Measurements from ENCODE around the gene WNT10A. TPM values are rescaled to one million over a fixed set of nuclear protein-coding genes. Genes with fewer than 3 reads are reported as not detected.

Gene WNT10A
- polyA plus RNA-seq, 3 donors = 1.0 to 1.6 (median 1.1) TPM

DNA sequence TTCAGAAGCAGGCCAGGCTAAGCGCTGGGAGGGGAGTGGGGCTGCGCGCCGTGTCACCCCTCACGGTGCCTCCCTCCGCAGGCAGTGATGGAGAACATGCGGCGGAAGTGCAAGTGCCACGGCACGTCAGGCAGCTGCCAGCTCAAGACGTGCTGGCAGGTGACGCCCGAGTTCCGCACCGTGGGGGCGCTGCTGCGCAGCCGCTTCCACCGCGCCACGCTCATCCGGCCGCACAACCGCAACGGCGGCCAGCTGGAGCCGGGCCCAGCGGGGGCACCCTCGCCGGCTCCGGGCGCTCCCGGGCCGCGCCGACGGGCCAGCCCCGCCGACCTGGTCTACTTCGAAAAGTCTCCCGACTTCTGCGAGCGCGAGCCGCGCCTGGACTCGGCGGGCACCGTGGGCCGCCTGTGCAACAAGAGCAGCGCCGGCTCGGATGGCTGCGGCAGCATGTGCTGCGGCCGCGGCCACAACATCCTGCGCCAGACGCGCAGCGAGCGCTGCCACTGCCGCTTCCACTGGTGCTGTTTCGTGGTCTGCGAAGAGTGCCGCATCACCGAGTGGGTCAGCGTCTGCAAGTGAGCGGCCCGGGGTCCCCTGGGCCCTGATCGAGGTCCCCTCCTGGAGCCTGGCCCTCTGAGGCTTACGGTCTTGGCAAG lies 12.2 kb downstream of the WNT10A start:
- DNase-seq = peak; percentile 73

GRCh38 chr2:218893349-218894150 lies 12.9 kb downstream of the WNT10A start:
- DNase-seq = no peak

DNA sequence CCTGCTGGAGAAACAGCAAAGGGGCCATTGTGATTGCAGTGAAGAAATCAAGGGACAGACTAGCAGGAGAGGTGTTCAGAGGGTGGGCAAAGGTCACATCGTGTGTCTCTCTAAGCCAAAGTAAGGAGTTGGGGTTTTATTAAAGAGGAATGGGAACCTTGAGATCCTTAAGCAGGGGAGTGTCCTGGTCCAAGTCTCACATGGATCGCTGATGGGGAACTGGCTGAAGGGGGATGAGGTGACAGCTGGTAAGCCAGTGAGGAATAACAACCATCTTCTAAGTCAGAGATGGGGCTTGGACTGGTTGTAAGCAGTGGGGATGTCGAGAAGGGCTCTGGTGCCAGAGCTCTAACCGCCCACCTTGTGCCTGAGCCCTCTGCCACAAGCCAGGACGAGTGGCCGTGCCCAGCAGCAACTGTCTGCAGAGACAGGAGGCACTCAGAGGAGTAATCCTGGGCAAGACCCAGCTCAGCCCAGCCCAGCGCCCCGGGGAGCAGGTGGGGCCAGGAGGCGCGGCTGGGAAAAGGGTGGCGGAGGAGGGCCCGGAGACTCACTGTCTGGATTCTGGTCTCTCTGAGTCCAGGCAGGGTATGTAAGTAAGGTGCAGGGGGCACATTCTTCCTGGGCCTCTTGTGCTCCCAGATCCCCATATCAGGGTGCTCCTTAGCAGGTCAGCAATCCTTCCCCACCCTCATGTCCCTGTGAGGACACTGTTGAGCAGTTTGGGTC lies 13.7 kb downstream of the WNT10A start:
- DNase-seq = no peak

DNA sequence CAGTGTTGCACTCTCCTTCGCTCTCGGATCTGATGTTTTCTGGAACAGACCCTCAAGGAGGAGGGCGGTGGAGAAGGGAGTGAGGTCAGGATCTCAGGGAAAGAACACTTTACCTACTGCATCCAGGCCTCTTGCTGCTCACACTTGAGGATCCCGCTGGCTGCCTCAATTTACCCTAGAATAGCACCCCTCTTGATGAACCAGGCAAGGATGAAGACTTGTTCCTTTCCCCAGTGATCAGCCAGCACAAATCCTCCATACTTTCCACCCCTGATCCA lies 14.2 kb downstream of the WNT10A start:
- DNase-seq = no peak

GRCh38 chr2:218895326-218895725 lies 14.7 kb downstream of the WNT10A start:
- no peak for DNase-seq

GRCh38 chr2:218895759-218896500 lies 15.3 kb downstream of the WNT10A start:
- no peak for DNase-seq

- no peak for DNase-seq
Measured at GRCh38 chr2:218896501-218897393, 16.1 kb downstream of the WNT10A start.

DNA sequence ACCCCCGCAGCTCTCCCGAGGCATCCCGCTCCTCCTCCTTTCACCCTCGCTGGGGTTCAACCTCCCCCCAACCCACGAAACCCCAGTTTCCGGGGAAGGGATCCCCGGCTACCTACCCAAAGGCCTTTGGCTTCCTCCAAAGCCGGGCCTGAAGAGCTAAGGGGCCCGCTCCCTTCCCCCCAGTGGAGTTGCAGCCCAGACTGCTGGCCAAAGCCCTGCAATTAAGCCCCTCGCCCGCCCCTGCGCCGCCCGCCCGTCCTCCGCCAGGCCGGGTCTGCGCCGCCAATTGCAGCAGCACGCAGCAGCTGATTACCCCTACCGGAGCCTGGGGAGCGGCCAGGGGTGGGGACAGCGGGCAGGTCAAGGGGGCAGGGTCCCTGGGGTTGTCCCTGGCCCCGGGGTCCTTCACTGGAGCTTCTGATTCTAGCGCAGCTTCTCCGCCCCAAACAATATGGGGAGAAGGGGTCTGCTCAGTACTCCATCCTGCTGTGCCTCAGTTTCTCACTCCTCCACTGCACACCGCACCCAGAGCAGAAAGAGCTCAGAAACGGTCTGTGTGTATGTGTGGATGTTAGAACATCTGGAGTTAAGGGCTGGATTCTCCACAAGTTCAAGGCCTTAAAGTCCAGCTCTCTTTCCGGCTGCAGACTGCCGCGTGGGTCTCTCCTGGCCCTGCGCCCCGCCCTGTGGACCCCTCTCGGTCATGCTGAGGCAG lies 16.9 kb downstream of the WNT10A start:
- DNase-seq = no peak

- DNase-seq = no peak
Measured at GRCh38 chr2:218898109-218898878, 17.6 kb downstream of the WNT10A start.

GRCh38 chr2:218899147-218899546 lies 18.5 kb downstream of the WNT10A start:
- no peak for DNase-seq

DNA sequence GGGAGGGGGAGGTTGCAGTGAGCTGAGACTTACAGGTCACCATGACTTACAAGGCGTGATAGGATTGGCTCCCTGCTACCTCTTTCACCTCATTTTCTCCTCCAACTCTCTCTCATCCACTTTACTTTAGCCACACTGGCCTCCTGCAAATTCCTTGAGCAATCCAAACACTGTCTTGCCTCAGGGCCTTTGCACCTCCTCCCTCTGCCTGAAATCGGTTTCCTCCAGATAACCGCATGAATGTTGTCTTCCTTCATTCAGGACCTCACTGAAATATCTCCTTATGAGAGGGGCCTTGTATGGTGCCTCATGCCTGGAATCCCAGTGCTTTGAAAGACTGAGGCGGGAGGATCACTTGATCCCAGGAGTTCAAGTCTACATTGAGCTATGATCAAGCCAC lies 21.8 kb downstream of the WNT10A start:
- DNase-seq = no peak

DNA sequence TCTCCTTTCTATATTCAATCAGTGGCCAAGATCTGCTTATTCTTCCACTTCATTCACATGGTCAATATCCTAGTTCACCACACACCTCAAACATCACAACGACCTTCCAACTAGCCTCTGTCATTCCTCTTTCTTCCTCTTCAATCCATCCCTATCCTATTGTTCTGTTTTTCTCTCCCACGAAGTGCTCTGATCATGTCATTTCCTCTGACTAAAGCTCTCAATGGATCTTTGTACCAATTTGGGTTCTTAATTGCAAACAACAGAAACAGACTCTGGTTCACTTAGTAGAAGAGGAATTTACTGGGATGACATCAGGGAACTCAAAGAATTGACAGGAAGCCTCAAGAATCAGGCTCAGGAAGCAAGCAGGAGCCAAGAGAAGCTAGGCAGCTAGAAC lies 23.5 kb downstream of the WNT10A start:
- no peak for DNase-seq

GRCh38 chr2:218908721-218909619 lies 28.3 kb downstream of the WNT10A start:
- peak; percentile 91 for DNase-seq

DNA sequence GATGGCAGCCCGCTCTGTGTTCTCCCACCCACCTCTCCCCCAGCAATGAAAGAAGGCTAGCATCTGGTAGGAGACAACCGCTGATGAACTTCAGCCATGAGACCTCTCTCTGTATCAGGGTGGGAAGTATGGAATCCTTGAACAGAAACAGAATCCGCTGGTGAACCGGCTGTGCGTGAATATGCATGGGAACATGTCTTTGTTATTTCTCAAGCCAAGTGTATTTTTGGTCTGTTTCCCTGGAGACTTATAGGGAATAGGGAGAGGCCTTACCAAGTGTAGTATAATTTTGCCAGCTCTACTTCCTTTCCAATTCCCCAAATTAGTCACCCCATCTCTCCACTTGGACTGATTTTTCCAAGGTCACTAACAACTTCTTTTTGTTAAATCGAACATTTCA lies 30.1 kb downstream of the WNT10A start:
- DNase-seq = no peak

- DNase-seq = no peak
Measured at GRCh38 chr2:218920504-218920903, 39.9 kb downstream of the WNT10A start.

GRCh38 chr2:218924757-218925156 lies 44.1 kb downstream of the WNT10A start:
- DNase-seq = no peak

DNA sequence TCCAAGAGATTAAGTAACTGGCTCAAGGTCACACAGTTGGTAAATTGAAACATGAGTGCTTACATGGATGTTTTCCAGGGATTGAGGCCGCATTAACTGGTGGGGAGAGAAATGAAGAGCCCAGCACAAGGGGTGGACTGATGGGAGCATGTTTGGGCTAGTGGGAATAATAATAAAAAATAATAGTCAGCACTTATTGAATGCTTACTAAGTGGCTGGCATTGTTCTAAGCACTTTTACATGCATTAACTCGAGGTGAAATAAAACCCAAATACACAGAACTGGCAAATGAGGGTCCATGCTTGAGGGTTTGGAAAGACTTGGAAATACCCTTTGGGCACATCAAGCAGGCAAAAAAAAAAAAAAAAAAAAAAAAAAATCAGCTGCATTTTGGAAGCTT lies 44.8 kb downstream of the WNT10A start:
- no peak for DNase-seq

- DNase-seq = no peak
Measured at GRCh38 chr2:218927422-218927821, 46.8 kb downstream of the WNT10A start.

- no peak for DNase-seq
Measured at GRCh38 chr2:218927876-218928275, 47.2 kb downstream of the WNT10A start.
